HG03108 (cell line): ENCODE data around the gene NOS3.

ENCODE experiments used
- ATAC-seq: cut with Tn5 transposase; IDR thresholded peaks from one replicate; pipeline ENCODE4 v1.9.1; 2021; ENCODE audit warnings: moderate library complexity; ENCODE audit not compliant: unreplicated experiment

NOS3 gene

DNA sequence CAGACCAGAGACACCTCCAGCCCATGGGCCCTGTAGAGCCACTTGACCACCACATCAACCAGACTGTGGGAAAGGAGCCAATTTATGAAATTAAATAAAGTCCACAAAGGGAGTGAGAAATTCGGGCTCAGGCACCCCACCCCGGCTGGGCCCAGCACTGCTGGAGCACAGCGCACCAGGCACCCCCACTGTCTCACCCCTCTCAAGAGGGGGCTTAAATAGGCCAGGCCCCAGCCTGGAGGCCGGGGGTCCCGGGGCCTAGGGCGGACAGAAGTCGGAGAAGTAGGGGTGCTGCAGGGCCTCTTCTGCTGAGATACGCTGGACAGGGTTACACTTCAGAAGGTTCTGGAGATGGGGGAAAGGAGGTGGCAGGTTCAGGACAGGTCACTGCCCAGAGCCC is 62.9 kb downstream of the NOS3 start:
- no peak for ATAC-seq

DNA sequence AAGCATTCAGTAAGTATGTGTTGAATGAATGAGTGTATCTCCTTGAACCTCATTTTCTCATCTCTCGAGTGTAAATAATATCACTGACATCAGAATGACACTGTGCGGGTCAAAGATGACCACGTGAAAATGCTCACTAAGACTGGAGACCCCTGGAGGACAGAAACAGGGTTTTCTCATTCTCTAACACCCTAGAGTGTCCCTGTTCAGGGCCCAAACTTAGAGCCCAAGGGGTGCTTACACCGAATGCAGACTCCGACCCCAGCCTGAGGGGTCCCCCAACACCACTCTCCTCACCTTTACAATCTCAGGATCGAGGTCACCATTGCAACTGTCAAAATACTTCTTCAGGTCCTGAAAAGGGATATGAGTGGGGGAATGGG is 65.5 kb downstream of the NOS3 start:
- no peak for ATAC-seq

DNA sequence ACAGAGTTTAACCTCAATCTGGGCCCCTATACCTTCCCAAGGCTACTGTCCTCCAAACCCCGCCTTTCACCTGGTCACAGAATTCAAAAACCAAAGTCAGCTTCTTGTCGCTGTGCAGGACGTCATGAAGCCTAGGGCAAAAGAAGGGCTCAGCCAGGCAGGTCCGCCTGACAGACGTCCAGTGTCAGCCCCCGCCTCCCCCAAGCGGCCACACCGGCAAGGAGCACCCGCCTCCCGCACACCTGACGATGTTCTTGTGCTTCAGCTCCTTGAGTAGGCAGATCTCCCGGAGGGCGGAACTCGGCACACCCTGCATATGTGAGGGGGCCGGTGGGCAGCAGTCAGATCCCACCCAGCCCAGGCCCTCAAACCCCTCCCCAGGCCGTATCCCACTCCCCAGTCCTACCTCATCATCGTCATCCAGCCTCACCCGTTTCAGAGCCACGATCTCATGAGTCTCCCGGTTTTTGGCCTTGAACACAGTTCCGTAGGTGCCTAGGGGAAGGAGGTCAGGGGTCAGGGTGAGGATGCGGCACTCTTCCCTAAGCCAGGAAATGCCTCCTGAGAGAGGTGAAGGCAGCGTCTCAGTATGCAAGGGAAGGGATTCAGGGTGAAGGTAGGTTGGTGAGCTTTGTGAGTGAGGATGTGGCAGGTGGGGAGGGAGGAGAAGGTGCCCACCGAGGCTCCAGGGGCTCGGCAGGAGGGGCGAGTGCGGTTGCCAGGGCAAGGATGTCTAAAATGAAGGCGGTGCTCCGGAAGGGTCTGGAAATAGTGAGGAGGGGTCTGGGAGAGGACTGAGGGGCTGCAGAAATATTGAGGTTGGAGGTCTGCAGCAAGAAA is 66.1 kb downstream of the NOS3 start:
- no peak for ATAC-seq

DNA sequence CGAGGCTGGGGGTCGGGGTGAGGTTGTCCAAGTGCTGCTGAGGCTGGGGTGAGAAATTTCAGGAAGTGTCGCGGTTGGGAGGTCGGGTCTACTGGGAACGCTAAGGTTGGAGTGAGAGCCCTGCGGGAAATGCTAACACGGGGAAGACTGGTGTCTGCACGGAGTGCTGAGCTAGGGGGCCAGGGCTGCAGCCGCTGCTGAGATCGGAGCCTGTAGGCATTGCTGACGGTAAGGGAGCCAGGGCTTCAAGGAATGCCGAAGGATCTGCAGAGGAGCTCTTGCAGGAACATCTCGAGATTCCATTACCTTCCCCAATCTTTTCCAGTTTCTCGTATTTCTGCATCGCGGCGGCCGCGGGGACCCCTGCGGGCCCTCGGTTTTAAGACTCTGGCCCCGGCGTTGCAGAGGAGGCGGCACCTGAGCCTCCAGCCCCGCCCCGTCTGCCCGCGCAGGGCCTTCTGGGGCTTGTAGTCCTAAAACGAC is 66.7 kb downstream of the NOS3 start, which contains the start of gene CDK5:
CDK5 (minus strand) TSS at position 392 of the 483 bp plus-strand sequence; CDS start at position 343, 49 bp downstream.
- peak; percentile 4 for ATAC-seq

DNA sequence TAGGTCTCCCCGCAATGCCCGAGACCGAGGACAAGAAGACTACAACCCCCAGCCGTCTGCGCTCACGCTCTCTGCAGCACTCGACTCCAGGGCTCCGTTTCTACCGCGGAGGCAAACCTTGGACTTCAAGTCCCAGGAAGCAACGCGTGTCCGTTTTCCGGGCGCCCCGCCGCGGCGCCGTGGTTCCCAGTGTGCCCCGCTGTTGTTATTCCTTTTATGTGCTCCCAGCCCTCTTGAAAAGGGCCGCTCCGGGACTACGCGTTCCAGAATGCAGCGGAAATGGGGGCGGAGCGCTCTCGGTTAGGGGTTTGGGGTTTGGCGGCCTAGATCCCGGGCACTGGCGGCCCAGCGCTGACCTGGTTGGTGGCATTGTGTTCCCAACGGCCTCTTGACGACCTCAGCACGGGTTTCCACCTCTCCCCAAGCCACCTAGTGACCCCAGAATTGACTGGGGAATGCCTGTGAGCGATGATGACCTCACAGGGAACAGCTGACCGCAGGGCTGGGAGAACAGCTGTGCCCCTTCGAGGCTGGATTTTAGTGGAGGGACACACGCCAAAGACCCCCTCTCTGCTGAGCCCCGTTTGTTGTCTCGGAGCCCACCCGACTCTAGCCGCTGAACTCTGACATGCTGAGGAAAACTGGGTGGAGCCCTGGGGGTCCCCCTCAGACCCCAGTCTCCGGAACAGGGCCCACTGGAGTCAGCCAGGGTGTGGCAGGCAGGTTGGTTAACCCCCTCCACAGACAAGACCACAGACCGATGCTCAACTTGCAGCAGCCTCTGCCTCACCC is 67.4 kb downstream of the NOS3 start:
- ATAC-seq, result peak; percentile 85

DNA sequence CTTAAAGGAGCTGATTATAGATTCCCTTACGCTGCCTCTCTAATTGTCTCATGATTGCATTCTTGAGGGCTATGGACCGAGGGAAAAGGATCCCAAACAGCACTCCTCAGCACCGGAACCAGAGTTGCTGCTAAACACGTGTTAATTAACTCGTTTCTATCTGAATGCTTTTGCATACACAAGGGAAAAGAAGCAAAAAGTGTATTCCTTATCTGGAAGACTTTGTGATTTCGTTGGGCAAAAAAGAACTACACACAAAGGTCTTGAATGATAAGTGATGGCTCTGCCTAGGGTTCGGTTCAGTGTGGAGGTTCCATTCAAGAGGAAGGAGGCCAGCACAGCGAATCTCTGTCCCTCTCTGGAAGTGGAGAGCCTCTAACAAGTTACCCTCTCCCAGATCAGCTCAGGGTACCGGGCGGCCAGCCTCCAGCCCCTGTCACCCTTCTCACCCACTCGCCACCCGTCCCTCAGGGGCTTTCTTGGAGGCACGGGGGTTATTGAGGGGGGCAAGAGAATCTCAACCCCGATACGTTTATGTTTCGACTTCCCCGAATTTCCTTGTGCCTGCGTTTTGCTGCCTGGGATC is 68.1 kb downstream of the NOS3 start:
- ATAC-seq, result no peak

DNA sequence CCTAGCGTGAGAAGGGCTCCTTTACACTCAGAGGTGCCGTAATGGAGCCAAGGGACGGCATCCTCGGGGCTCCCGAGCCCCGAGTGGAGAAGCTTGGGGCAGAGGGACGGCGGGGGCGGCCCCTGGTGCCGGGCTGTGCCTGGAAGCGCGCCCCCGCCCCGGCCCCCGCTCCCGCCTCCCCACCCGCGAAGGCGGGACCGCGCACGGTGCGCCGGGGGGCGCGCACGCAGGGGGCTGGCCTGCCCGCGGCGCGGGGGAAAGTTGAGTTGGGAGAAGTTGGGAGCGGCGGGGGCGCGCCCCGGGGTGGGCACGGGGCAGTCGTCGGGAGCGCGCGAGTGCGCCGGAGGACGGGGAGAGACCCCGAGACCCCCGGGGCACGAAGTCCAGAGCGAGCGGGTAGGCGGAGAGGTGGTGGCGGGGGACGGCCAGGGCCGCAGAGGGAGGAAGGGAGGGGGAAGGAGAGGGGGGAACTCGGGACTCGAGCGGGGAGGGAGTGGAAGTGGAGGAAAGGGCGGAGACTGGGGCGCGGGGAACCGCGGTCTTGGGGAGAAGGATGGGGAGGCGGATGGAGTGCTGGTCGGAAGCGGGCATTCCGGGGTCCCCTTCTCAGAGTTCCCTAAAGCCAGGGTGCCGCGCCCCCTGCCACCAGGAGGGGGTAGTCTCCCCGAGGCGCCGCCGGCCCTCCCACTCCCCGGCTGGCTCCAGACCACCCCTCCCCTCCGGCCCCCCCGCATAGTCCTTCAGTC is 68.7 kb downstream of the NOS3 start, which contains the start of gene SLC4A2:
SLC4A2 (plus strand) TSS at position 223 of the 746 bp plus-strand sequence. CDS start 2,399 bp downstream, outside the sequence.
- no peak for ATAC-seq

DNA sequence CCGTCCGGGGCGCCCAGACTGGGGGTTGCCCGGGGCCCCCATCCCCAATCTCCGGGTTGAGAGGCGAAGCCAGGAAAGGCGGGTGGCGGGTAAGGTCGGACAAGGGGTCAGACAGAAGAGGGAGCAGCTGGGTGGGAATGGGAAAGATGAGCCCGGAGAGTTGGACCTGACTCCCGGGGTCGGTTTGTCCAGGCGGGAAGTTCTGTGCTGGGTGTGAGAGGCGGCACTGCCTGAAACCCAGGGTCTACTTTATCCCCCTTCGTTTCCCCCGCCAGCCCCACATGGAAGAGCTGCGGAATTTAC is 69.2 kb downstream of the NOS3 start:
- no peak for ATAC-seq

DNA sequence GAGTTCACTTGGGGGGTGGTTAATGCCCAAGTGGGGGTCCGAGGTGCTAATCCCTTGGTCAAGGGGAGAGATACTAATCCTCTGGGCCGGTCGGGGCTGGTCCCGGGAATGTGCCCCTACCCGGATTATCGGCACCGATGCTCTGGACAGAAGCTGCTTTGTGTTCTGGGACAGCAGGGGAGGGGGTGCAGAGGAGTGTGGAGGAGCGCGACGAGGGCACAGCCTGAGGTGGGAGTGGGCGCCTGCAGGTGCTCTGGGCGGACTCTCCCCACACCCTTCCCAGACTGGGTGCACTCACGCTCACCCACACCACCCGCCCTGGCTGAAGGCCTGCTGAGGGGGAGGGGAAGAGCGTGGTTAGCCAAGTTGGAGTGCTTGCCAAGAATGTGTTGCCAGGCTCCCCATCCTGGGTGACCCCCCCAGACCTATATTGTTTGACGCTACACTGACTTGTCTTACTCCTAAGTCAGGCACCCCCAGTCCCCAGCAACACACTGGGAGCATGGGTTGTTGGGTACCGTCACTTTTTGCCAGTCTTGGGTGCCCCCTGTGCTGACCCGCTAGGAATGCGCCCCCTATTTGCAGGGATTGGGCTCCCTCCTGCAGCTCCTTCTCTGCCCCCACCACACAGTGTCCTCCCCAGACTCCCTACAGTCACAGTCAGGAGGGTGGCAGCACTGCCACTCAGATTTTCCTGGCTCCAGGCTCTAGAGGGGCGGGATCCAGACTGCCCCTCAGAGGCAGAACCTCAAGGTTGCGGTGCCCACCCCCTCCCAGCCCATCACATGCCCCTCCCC is 69.8 kb downstream of the NOS3 start:
- ATAC-seq, result no peak

DNA sequence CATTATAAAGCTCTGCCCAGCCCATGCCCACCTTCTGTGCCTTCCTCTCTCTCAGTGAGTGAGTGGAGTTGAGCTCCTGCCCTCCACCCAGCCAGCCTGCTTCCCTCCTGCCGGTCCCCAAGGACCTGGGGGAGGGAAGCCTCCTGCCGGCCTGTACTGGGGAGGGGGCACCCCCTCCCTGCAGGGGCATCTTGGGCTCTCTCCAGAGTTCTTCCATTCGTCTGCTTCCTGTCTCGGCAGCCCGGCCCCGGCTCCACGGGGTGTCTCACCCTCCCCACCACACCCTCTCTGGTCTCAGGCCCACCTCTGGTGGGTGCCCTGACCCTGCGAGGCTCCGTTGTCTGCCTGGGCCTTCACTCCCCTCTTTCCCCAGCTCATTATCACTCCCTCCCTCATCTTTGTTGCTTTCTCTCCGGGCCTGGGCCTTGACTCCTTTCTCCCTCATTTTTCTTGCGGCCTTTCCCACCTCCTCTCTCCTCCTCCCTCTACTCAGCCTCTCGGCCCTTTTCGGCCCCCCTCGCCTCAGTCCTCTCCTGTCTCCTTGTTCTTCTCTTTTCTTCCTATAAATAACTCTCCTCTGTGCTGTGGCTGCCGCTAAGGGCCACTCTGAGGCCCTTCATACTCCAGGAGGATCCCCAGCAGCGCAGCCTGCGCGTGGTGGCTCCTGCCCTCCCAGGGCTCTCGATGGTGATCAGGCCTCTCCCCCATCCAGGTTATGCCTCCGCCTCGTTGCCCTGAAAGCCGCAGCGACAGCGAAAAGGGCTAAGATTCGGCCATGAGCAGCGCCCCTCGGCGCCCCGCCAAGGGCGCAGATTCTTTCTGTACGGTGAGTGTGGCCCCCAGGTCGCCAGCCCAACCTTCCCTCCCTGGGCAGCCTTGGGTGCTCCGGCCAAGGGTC is 70.6 kb downstream of the NOS3 start:
- ATAC-seq, result no peak

DNA sequence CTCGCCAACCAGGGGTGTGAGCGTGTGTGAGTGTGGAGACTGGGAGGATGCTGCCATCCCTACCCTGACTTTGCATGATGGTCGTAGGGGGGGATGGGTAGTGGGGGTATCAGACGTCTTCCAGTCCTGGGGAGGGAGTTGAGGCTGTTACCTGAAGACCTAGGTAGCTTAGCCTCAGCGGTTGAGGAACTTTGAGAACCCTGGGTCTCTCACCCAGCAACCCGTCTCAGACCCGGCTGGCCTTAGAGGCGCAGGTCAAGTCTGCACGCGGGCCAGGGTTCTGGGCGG is 71.2 kb downstream of the NOS3 start:
- ATAC-seq, result no peak

DNA sequence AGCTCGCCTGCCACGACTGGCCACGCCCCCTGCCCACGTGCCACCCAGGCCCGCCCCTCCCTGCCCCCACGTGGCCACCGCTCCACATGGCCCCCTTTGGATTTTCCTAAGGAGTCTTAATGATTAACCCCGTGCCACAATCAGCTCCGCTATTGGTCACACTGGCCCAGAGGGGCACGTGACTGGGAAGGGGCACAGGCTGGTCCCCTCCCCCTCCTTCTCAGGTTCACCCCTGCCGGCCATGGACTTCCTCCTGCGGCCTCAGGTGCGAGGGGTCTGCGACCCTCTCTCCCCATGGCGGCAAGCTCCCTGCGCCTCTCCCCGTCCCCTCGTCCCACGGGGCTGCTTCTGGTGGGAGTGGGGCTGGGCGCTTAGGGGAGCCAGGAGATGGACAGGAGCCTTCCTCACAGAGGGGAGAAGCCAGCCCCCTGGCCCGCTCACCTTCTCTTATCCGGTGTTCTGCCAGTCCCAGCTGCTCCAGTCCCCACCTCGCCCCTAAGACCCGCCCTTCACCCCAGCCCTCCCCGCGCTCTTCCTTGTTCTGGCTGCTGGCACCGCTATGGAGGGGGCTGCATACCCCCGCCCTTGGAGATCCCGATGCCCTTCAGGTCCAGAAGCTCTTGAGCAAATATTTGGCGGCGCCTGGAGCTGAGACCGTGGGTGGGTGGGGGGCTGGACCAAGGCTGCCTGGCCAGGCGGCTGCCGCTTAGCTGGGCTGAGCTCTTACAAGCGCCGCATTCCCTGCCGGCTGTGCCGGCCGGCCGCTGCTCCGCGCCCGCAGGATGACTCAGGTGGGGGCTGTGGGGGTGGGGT is 71.8 kb downstream of the NOS3 start:
- ATAC-seq, result no peak

DNA sequence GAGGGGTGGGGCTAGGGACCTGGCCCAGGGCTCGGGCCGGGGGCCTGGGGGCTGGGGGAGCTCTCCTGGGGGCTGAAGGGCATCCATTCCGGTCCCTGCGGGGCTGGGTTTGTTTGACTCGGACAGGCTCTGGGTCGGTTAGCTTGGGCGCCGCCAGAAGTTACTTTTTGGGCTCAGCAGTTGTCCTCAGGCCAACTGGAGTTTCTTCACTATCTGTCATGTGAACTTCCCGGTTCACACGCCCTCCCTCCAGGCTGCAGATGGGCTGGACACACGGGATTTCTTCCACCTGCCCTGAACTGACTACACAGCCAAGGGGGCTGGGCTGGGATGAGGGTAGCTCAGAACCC is 72.4 kb downstream of the NOS3 start:
- ATAC-seq, result no peak
